Fibroblast of skin of left biceps (primary cell): ENCODE results near the gene C1orf159.
"Not testable (repeated sequence)": the region's sequence is repeated elsewhere in the genome, so short reads cannot be mapped to it uniquely, and the experiment has no call there.

Experiments used
- DNase-seq, 2 experiments: peaks; one replicate each; pipeline ENCODE4 v3.0.0-alpha.2; 2013; ENCODE audit warnings: low read depth in 2 of 2

The C1orf159 gene

DNA sequence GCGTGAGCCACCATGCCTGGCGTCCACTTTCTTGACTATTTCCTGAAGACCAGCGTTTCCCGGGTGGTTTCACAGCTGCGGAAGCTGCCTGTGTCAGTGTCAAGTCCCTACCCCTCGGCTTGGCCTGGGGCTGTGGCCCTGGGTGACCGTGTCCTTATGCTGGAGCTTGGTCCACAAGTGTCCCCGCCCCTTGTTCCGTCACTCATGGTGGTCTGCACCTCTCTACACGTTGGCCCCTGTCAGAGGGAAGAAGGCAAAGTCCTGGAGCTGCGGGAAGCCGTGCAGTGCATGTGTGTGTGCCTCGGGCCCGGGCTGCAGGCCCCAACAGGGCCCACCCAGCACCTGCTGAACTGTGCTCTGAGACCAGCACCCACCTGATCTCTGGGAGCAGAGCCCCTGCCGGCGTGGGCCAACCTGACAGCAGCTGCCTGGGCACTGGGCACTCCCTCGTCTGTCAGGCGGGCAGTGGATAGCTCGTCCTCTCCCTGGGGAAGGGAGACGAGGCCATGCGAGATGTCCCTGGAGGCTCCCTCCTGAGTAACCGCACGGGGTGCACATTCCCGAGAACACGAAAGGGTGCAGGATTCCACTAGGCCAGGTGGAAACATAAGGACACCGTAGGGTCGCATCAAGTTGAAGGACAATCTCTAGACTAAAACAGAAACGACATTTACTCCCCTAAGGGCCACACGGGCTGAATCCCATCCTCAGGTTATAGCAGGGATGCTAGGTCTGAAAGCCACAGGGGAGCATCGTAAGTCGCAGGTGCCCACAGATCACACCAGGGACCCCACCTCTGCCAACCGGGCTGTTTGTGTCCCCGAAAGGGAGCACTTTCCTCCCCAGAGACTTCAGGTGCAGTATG, 2.4 kb upstream of the C1orf159 start:
- no peak for DNase-seq

DNA sequence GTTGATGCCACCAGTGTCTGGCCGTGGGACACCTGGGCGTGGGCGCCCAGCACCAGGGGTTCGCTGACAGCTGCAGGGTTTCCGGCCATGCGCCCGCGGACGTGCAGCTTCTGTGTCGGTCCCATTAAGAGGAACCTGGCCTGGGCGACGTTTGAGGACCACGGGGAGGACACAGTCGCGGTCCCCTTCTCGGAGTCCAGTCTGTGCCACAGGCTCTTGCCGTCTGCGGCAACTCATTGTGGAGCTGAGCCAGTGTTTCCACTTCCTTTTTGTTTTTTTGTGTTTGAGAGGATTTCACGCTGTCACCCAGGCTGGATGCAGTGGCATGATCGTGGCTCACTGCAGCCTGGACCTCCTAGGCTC, 1.6 kb upstream of the C1orf159 start:
- DNase-seq: no peak

DNA sequence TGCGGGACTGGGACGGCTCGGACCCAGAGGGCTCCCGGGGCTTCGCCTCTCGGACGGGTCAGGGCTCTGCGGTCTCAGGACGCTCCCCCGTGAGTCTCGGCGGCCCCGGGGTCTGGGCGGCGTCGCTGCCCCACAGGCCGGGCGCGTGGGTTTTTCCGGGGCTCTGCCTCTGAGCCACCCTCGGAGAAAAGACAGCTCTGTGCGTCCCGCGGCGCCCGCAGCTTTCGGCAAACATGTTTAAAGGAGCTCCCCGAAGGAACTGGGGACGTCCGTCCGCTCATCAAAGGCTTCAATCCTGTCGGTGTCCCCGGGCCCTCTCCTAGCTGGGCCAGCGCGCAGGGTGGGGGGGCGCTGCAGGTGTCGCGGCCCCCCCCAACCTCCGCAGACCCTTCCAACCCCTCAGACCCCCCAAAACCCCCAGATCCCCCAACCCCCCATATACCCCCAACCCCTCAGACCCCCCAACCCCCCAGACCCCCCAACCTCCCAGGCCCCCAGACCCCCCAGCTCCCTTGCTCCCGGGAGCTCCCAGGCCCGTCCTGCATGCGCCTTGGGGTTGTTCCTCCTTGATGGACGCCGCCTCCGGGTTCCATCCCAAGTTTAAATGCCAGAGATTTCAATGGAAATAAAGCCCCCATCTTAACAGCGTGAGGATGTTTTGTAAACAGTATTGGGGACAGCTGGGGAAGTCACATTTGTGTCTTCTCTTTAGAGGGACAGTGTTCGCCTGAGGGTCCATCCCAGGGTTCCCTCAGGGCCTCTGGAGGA, 996 bp upstream of the C1orf159 start:
- DNase-seq: no peak

DNA sequence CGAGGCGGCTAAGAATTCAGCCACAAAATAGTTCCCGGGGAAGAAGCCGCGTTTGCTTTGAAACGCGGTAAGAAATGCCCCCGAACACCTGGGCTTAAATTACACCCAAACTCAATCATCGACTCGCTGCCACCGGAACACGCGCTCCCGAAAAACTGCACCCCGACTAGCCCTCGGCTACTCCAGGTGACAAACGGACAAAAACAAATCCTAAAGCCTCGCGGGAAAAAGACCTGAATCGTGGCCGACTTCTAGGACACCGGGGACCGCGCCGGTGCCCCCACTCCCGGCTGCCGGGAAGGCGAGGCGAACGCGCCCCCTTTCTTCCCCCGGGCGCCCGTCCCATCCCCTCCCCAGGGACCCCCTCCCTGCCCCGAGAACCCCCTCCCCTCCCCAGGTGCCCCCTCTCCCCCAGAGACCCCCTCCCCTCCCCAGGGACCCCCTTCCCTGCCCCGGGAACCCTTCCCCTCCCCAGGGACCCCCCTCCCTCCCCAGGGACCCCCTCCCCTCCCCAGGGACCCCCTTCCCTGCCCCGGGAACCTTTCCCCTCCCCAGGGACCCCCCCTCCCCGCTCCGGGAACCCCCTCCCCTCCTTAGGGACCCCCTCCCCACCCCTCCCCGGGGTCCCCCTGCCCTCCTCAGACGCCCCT, 628 bp downstream of the C1orf159 start:
- no peak for DNase-seq

DNA sequence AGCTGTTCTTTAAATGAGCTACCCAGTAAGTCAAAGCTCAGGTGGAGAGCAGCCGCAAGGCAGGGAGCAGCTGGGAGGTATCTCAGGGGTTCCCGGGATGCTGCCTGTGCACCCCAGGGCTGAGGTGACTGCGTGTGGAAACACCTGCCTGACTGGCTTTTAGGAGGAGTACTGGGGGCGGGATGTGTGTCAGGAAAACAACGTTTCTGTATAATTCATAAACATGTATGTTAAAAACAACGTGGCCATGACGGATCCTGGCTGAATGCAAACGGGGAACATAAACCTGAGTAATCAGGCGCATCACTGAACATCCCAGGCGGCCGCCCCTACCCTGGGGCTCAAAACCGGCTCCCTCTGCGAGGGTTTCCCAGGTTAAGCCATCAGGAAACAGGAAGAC, 1.5 kb downstream of the C1orf159 start:
- no peak for DNase-seq

DNA sequence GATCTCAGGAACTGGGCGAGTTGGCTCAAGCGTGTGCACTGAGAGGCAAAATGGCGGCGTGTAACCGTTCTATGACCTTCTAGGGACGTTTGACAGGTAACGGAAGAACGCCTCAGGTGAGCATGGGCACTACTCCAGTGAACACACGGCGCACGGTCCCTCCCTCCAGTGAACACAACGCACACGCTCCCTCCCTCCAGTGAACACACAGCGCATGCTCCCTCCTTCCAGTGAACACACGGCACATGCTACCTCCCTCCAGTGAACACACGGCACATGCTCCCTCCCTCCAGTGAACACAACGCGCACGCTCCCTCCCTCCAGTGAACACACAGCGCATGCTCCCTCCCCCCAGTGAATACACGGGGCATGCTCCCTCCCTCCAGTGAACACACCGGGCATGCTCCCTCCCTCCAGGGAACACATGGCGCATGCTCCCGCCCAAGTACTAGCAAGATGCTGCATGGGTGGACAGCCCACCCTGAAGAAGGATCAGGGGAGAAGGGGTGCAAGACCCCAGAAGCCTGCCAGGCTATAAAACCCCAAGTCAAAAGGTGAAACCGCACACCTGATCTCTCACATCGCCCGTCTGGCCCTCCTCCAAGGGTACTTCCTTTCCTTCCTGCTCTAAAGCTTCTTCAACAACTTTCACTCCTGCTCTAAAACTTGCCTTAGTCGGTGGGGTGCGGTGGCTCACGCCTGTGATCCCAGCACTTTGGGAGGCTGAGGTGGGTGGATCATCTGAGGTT, 3.5 kb downstream of the C1orf159 start:
- no peak for DNase-seq

DNA sequence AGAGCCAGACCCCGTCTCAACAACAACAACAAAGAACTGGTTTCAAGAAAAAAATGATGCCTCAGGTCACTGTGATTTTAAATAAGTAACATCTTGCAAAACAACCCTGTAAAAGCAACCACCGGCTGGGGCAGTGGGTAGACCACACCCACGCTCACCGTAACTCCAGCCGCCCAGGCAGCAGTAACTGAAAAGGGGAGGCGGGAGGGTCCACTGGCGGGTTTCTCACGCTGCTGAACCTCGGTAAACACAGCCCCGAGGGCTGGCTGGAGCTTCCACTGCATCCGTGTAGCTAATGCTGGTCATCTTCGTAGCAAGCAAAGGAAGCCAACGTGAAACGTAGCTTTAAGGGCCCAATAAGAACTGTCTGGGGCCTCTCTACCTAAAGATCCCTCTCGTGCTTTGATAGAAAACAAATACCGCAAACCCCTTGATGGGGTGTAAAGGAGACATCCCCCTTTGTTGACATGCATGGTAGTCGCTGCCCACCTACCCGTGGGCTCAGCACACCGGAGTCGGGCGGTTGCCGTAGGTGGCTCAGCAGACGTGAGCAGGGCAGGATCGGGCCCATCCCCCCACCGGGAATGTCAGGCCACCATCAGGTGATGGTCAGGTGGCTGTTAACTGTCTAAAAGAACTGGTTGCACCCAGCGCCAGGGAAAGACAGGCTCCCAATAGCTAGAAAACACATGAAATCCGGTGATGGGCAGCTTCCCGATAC, 4.2 kb downstream of the C1orf159 start:
- DNase-seq: no peak

DNA sequence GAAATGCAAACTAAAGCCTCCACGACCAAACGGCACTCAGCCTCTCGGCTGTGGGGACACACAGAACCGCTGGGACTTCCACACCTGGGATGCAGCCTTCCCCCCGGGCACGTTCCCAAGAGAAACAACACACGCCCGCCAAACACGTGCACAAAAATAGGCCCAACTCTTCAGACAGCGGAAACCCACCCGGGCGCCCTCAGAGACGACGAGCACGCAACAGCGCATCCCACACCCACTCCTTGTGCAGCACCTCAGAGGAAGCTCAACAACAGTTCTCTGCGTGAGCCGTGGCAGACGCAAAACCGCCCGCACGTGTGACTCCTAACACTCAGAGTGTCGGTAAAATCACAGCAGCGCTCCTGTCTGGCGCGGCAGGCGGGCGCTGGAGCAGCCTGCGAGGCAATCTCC, 5.3 kb downstream of the C1orf159 start:
- no peak for DNase-seq

DNA sequence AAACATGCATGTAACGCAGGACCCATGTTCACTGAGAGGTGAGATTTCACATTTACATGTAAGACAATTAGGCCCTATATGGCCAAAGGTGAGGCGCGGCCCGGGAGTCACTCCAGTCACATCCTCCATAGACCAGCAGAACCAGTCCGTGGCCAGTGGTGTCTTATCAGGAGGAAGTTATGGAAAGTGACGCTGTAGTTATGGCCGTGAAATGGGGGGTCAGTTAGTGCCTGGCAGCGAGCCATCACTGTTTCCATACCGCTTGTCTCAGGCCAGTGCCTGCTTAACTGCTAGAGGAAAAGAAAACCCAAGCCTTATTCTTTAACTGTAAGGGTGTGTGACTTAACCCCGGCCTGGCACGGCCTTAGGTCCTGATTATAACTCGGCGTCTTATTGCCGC, 6.1 kb downstream of the C1orf159 start:
- no peak for DNase-seq

DNA sequence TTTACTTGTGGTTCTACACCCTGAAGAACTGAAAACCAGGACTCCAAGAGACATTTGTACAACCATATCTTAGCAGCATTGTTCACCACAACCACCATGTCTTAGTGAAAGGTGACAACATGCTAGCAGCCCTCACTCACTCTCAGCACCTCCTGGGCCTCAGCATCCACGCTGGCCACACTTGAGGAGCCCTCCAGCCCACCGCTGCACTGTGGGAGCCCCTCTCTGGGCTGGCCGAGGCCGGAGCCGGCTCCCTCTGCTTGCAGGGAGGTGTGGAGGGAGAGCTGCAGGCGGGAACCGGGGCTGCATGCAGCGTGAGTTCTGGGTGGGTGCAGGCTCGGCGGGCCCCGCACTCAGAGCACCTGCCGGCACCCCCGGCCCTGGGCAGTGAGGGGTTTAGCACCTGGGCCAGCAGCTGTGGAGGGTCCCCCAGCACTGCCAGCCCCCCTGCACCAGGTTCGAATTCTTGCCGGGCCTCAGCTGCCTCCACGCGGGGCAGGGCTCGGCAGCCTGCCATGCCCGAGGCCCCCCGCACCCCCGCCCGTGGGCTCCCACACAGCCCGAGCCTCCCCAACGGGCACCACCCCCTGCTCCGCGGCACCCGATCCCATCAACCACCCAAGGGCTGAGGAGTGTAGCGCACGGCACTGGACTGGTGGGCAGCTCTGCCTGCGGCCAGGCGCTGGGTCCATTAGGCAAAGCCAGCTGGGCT, 9.2 kb downstream of the C1orf159 start:
- DNase-seq: no peak

DNA sequence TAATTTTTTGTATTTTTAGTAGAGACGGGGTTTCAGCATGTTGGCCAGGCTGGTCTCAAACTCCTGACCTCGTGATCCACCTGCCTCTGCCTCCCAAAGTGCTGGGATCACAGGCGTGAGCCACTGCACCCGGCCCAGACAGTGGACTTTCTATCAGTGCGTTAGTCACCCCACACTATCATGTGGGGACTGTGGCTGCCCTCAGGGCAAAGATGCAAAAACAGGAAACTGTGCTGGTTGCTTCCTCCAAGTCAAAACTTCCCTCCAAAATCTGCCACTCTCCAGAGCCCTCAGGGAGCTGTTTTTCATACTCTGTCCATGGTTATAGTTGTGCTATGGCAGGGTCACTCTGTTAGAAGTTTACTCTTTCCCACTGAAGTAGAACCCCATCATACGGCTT, 11.7 kb downstream of the C1orf159 start:
- not testable (repeated sequence) for DNase-seq

DNA sequence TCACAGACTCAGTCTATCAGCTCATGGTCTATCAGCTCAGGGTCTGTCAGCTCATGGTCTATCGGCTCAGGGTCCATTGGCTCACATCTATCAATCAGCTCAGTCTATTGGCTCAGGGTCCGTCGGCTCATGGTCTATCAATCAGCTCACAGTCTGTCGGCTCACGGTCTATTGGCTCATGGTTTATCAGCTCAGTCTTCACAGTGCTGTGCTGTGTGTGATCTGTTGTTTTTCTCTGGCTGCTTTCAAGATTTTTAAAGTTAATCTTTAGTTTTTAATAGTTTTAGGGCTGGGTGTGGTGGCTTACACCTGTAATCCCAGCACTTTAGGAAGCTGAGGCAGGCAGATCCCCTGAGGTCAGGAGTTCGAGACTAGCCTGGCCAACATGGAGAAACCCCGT, 14.4 kb downstream of the C1orf159 start:
- no peak for DNase-seq

DNA sequence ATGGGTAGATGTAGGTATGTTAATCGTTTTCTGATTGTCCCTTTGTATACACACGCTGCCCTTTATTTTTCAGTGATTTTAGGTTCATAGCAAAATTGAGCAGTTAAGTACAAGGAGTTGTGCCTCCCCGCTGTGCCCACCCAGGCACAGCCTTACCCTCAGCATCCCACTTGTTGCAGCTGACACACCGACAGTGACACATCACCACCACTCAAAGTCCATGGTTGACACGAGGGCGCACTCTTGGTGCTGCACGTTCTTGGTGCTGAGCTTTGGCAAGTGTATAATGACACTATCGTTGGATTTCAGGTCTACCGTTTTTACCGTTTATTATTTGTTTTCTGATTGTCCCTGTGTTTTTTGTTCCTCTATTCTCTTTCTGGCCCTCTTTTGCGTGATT, 15.6 kb downstream of the C1orf159 start:
- DNase-seq: no peak

DNA sequence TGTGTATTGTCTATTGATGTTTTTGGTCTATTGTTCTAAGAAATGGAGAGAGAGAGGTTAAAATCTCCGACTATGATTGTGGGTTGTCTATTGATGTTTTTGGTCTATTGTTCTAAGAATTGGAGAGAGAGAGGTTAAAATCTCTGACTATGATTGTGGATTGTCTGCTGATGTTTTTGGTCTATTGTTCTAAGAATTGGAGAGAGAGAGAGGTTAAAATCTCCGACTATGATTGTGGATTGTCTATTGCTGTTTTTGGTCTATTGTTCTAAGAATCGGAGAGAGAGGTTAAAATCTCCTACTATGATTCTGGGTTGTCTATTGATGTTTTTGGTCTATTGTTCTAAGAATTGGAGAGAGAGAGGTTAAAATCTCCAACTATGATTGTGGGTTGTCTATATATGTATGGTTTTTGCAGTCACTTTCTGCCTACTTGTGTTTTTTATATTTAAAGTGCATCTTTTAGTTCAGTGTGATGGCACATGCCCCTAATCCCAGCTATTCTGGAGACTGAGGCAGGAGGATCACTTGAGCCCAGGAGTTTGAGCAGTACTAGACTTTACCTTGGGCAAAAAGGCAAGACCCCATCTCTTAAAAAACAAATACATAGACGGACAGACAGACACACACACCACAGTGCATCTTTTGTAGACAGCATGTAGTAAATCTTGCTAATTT, 16.2 kb downstream of the C1orf159 start:
- no peak for DNase-seq

DNA sequence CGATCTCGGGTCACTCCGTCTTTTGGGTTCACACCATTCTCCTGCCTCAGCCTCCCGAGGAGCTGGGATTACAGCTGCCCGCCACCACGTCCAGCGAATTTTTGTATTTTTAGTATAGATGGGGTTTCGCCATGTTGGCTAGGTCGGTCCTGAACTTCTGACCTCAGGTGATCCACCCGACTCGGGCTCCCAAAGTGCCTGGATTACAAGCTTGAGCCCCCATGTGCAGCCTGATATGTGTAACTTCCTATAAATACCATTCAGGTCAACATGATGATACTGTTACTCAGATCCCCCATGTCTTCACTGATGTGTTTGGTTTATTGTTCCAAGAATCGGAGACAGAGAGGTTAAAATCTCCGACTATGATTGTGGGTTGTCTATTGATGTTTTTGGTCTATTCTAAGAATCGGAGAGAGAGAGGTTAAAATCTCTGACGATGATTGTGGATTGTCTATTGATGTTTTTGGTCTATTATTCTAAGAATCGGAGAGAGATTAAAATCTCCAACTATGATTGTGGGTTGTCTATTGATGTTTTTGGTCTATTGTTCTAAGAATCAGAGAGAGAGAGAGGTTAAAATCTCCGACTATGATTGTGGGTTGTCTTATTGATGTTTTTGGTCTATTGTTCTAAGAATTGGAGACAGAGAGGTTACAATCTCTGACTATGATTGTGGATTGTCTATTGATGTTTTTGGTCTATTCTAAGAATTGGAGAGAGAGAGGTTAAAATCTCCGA, 17.0 kb downstream of the C1orf159 start:
- DNase-seq: no peak

DNA sequence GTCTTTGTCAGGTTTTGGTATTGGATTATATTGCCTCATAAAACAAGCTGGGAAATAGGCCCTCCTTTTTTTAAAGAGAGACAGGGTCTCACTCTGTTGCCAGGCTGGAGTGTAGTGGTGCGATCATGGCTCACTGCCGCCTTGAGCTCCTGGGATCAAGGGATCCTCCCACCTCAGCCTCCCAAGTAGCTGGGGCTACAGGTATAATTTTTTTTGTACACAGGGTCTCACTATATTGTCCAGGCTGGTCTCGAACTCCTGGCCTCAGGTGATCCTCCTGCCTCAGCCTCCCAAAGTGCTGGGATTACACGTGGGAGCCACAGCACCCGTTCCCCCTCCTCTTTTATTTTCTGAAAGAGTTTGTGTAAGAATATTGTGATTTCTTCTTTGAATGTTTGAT, 19.8 kb downstream of the C1orf159 start:
- not testable (repeated sequence) for DNase-seq

DNA sequence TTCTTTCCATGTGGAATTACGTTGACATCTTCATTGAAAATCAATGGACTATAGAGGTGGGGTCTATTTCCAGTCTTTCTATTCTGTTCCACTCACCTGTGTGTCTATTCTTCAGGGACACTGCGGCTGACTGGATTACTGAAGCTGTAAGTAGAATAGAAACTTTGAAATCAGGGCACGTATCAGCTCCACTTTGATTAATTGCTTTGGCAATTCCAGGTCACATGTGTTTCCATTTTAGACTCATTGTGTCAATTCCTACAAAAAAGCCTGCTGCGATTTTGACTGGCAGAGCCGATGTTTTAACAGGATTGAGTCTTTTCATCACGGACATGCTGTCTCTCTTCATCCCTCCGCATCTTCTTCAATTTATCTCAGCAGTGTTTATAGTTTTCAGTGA, 20.9 kb downstream of the C1orf159 start:
- no peak for DNase-seq

DNA sequence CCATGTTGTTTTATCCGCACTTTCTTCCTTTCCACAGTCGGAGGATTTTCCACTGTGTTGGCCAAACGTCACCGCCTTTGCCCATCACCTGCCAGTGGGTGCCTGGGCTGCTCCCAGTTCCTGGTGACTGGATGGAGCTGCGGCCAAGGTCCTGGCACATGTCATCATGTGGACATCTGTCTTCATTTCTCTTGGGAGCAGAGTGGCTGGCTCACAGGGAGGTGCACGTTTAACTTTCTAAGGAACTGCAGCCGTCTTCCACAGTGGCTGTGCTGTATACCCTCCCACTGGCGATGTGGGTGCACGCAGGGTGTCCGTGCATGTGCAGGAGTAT, 22.3 kb downstream of the C1orf159 start:
- DNase-seq: no peak

DNA sequence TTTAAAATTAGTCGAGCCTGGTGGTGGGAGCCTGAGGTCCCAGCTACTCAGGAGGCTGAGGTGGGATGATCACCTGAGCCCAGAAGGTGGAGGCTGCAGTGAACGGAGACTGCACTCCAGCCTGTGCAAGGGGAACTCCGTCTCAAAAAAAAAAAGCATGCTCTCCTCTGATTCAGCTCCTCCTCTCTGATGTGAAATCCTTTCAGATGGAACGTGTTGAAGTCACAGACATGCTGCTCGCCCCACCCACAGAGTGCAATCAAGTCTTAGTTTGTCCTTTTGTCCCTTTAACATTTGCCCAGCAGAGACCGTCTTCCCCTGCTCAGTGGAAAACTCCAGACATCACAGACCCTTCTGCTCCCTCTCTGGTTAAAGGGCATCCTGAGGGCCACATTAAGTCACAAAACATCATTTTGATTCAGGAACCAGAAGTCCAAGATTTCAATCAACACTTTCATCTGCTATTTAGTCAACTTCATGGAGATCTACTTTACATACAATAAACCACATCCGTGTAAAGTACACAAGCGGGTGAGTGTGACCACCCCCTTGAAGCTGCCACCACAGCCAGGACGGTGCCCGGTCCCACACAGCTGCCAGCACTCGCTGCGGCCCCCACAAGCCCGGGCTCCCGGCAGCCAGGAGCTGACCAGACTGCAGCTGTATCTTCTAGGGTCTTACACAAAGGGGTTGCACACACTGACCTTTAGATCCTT, 22.8 kb downstream of the C1orf159 start:
- no peak for DNase-seq
